SK-N-SH (cell line): Measurements from ENCODE around the gene FOXO1.

Experiments used
- CTCF ChIP-seq: fragments of 200-600 bp; sonication (generic); IDR thresholded peaks from 2 replicates; pipeline ENCODE4 v1.6.1; 2017; ENCODE audit warnings: antibody characterized with exemption, mild to moderate bottlenecking, moderate library complexity
- EZH2phosphoT487 ChIP-seq: fragments of 200-600 bp; sonication (generic); IDR thresholded peaks from 2 replicates; pipeline ENCODE4 v1.6.1; 2017; ENCODE audit warnings: low read depth, mixed run types, mild to moderate bottlenecking, antibody characterized with exemption, moderate library complexity, borderline replicate concordance
- JUND ChIP-seq: IDR thresholded peaks from 2 replicates; pipeline ENCODE4 v1.4.0; 2012
- NRF1 ChIP-seq: IDR thresholded peaks from 2 replicates; pipeline ENCODE4 v1.6.1; 2012; ENCODE audit warnings: low read depth, mild to moderate bottlenecking, low read length
- POLR2AphosphoS5 ChIP-seq: IDR thresholded peaks from 2 replicates; pipeline ENCODE4 v1.6.1; 2012; ENCODE audit warnings: low read depth, low read length
- RAD21 ChIP-seq: IDR thresholded peaks from 2 replicates; pipeline ENCODE4 v1.6.1; 2012; ENCODE audit warnings: mild to moderate bottlenecking, low read length
- RCOR1 ChIP-seq: fragments of 150-350 bp; IDR thresholded peaks from 2 replicates; pipeline ENCODE4 v1.6.1; 2017; ENCODE audit warnings: antibody characterized with exemption, low read length
- RFX5 ChIP-seq: IDR thresholded peaks from 2 replicates; pipeline ENCODE4 v1.6.1; 2012; ENCODE audit warnings: mild to moderate bottlenecking, improper control_type of control experiment, low read length
- SMC3 ChIP-seq: IDR thresholded peaks from 2 replicates; pipeline ENCODE4 v1.6.1; 2012; ENCODE audit warnings: low read depth, low read length, improper control_type of control experiment
- TF ChIP-seq, protein P1 (sequence below): fragments of 150-350 bp; IDR thresholded peaks from 2 replicates; pipeline ENCODE4 v1.6.1; 2017; ENCODE audit warnings: antibody characterized with exemption, low read length, low read depth, borderline replicate concordance
- TF ChIP-seq, protein P2 (sequence below): IDR thresholded peaks from 2 replicates; pipeline ENCODE4 v1.4.0; 2012; ENCODE audit warnings: low read depth

GRCh38 chr13:40550130-40550529, 116.3 kb downstream of the FOXO1 start:
- TF ChIP-seq SMC3: no peak
- TF ChIP-seq CTCF: no peak
- TF ChIP-seq RAD21: no peak
- TF ChIP-seq EZH2phosphoT487: no peak
- TF ChIP-seq RFX5: no peak
- no peak for TF ChIP-seq RCOR1
- TF ChIP-seq, protein P1, sequence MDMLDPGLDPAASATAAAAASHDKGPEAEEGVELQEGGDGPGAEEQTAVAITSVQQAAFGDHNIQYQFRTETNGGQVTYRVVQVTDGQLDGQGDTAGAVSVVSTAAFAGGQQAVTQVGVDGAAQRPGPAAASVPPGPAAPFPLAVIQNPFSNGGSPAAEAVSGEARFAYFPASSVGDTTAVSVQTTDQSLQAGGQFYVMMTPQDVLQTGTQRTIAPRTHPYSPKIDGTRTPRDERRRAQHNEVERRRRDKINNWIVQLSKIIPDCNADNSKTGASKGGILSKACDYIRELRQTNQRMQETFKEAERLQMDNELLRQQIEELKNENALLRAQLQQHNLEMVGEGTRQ: no peak
- no peak for TF ChIP-seq NRF1
- no peak for TF ChIP-seq POLR2AphosphoS5
- no peak for TF ChIP-seq JUND
- TF ChIP-seq, protein P2, sequence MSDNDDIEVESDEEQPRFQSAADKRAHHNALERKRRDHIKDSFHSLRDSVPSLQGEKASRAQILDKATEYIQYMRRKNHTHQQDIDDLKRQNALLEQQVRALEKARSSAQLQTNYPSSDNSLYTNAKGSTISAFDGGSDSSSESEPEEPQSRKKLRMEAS: no peak
